ENCODE measurements around the gene BTLA. TPM values are rescaled to one million over a fixed set of nuclear protein-coding genes. Genes with fewer than 3 reads are reported as not detected.
"Not testable (repeated sequence)": the region's sequence is repeated elsewhere in the genome, so short reads cannot be mapped to it uniquely, and the experiment has no call there.

BTLA gene
- total RNA-seq, 2 donors from 2014 or later: 0.21 to 1.4 TPM

GRCh38 chr3:112477891-112478290 is 21.4 kb downstream of the BTLA start:
- no peak for DNase-seq (ENCODE audit: low spot score)
- Mint-ChIP-seq H3K4me3 (no peak overlapping the region), H3K36me3 (no peaks in the 10 kb centered on the region), H3K27me3 (peaks cover 2 to 7% of the 10 kb centered on the region in 2 donors), H3K9me3 (no peaks in the 10 kb centered on the region), H3K27ac (no peak overlapping the region), H3K4me1 (ENCODE audit: low read depth in 2 of 2) (peaks cover 12 to 17% of the 10 kb centered on the region in 2 donors)
- no peak for ATAC-seq

- Mint-ChIP-seq H3K9me3 (no peaks in the 10 kb centered on the region), H3K36me3 (no peaks in the 10 kb centered on the region), H3K4me1 (ENCODE audit: low read depth in 2 of 2) (peaks cover 18 to 19% of the 10 kb centered on the region in 2 donors), H3K27ac (no peak overlapping the region), H3K4me3 (no peak overlapping the region), H3K27me3 (peaks cover 2 to 7% of the 10 kb centered on the region in 2 donors)
- DNase-seq (ENCODE audit: low spot score) (no peak), ATAC-seq (no peak)
Observed at GRCh38 chr3:112476346-112476745, 22.9 kb downstream of the BTLA start.

DNA sequence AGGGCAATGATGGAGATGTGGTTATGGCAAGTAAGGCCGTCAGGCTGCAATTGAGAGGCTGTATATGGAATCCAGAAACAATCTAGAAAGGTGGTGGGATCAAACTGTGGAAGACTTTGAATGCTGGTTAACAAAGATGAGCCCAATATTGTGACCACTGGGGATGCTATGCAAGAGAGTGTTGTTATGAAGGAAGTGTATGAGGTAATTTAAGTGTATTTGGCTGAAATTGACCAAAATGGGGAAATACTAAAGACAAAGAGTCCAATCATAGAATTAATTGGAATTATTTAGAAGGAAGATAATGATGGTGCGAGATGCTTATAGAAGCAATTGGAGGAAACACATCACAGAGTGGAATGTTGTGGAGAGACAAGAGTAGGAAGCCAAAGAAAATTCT is 24.5 kb downstream of the BTLA start:
- H3K4me3 Mint-ChIP-seq: no peak overlapping the region
- peaks cover 19 to 20% of the 10 kb centered on the region in 2 donors for H3K4me1 Mint-ChIP-seq (ENCODE audit: low read depth in 2 of 2)
- ATAC-seq: no peak
- H3K36me3 Mint-ChIP-seq: no peaks in the 10 kb centered on the region
- H3K27ac Mint-ChIP-seq: no peak overlapping the region
- peaks cover 0 to 7% of the 10 kb centered on the region in 2 donors for H3K27me3 Mint-ChIP-seq
- H3K9me3 Mint-ChIP-seq: no peaks in the 10 kb centered on the region
- DNase-seq (ENCODE audit: low spot score): no peak

- Mint-ChIP-seq H3K4me1 (ENCODE audit: low read depth in 2 of 2) (peaks cover 19 to 24% of the 10 kb centered on the region in 2 donors), H3K27ac (no peak overlapping the region), H3K4me3 (no peak overlapping the region)
Observed at GRCh38 chr3:112472691-112473090, 26.6 kb downstream of the BTLA start.

GRCh38 chr3:112471596-112472325 is 27.5 kb downstream of the BTLA start:
- H3K27me3 Mint-ChIP-seq: no peaks in the 10 kb centered on the region
- H3K4me3 Mint-ChIP-seq: peak overlapping the region; percentile 21
- H3K36me3 Mint-ChIP-seq: no peaks in the 10 kb centered on the region
- DNase-seq (ENCODE audit: low spot score) (no peak), ATAC-seq (peak in 1 of 2 donors; percentile 43)
- H3K27ac Mint-ChIP-seq: no peak overlapping the region
- no peaks in the 10 kb centered on the region for H3K9me3 Mint-ChIP-seq
- H3K4me1 Mint-ChIP-seq (ENCODE audit: low read depth in 2 of 2): peaks cover 19 to 27% of the 10 kb centered on the region in 2 donors

More at GRCh38 chr3:112472691-112473090, 26.6 kb downstream of the BTLA start:
- no peaks in the 10 kb centered on the region for H3K36me3 Mint-ChIP-seq
- H3K9me3 Mint-ChIP-seq: no peaks in the 10 kb centered on the region
- ATAC-seq (no peak), DNase-seq (ENCODE audit: low spot score) (no peak)
- no peaks in the 10 kb centered on the region for H3K27me3 Mint-ChIP-seq

- ATAC-seq: no peak
- Mint-ChIP-seq H3K9me3 (no peaks in the 10 kb centered on the region), H3K4me3 (no peak overlapping the region), H3K4me1 (ENCODE audit: low read depth in 2 of 2) (peaks cover 19 to 27% of the 10 kb centered on the region in 2 donors), H3K27me3 (no peaks in the 10 kb centered on the region), H3K36me3 (no peaks in the 10 kb centered on the region), H3K27ac (no peak overlapping the region)
- no peak for DNase-seq (ENCODE audit: low spot score)
Observed at GRCh38 chr3:112470788-112471187, 28.5 kb downstream of the BTLA start.

DNA sequence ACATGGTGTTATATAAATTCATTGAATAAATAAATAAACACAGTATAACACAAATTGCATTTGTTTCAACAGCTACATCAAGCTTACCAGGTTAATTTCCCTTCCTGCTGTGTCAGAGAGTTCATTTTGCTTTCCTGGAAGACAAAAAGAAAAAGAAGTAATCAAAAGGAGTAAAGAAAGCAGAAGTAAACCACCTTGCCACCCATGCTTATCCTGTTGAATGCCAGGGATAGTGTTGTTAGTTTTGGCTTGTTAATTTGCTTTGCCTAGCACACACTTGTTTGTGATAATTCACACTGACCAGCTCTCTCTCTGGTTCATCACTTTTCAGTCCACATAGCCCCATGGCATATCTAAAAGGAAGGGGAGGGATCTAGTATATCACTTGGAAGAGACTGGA is 29.6 kb downstream of the BTLA start:
- ATAC-seq (no peak), DNase-seq (ENCODE audit: low spot score) (no peak)
- no peak overlapping the region for H3K4me3 Mint-ChIP-seq
- no peaks in the 10 kb centered on the region for H3K9me3 Mint-ChIP-seq
- no peak overlapping the region for H3K27ac Mint-ChIP-seq
- H3K36me3 Mint-ChIP-seq: no peaks in the 10 kb centered on the region
- H3K4me1 Mint-ChIP-seq (ENCODE audit: low read depth in 2 of 2): peaks cover 26 to 31% of the 10 kb centered on the region in 2 donors
- H3K27me3 Mint-ChIP-seq: no peaks in the 10 kb centered on the region

- no peaks in the 10 kb centered on the region for H3K27me3 Mint-ChIP-seq
- H3K9me3 Mint-ChIP-seq: no peaks in the 10 kb centered on the region
- peaks cover 33 to 38% of the 10 kb centered on the region in 2 donors for H3K4me1 Mint-ChIP-seq (ENCODE audit: low read depth in 2 of 2)
- H3K27ac Mint-ChIP-seq: no peak overlapping the region
- ATAC-seq (no peak), DNase-seq (ENCODE audit: low spot score) (no peak)
- H3K36me3 Mint-ChIP-seq: no peaks in the 10 kb centered on the region
- no peak overlapping the region for H3K4me3 Mint-ChIP-seq
Observed at GRCh38 chr3:112467539-112467938, 31.7 kb downstream of the BTLA start.

DNA sequence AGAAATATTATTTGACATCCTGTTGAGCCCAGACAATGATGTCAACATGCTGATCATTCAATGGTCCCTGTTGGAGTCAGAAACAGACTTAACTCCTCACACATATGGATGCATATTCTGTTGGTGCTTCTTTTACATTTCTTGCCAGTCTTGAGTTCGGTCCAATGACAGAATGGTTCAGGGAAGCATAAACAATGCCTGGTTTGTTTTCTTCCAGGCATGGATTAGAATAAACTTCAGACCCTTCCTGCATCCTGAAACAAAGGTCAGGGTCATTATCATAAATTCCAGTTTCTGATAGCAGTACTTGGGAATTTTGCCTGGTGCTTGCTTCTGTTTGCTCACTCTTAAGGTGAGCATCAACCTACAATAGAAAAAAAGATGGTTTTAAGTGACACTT is 33.3 kb downstream of the BTLA start:
- no peak overlapping the region for H3K4me3 Mint-ChIP-seq
- DNase-seq (ENCODE audit: low spot score) (no peak), ATAC-seq (no peak)
- H3K4me1 Mint-ChIP-seq (ENCODE audit: low read depth in 2 of 2): peaks cover 35 to 36% of the 10 kb centered on the region in 2 donors
- no peak overlapping the region for H3K27ac Mint-ChIP-seq
- no peaks in the 10 kb centered on the region for H3K9me3 Mint-ChIP-seq
- H3K36me3 Mint-ChIP-seq: no peaks in the 10 kb centered on the region
- no peaks in the 10 kb centered on the region for H3K27me3 Mint-ChIP-seq

DNA sequence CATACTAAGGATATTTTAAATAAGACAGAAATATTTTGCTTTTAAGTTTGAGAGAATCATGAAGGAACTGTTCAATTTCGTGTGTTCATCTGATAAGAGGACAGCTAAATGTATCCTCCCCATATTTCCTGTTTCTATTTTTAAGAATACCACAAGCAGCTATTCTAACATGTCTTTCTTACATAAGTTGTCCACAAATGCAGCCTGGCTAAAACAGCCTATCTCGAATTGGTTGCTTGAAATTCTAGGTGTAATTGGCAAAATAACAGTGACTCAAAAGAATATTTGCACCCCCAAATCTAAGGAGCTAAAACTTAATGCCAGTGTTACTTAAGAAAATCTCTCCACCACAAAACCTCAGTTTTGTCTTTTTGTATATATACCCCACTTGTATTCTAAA is 35.0 kb downstream of the BTLA start:
- Mint-ChIP-seq H3K27me3 (no peaks in the 10 kb centered on the region), H3K4me1 (ENCODE audit: low read depth in 2 of 2) (peaks cover 46 to 53% of the 10 kb centered on the region in 2 donors), H3K4me3 (peak overlapping the region; percentile 46), H3K36me3 (no peaks in the 10 kb centered on the region), H3K27ac (peak overlapping the region; percentile 51 to 58), H3K9me3 (no peaks in the 10 kb centered on the region)
- DNase-seq (ENCODE audit: low spot score): no peak
- peak in 1 of 2 donors; percentile 50 for ATAC-seq

GRCh38 chr3:112463250-112463649 is 36.0 kb downstream of the BTLA start:
- peak; percentile 48 to 60 for ATAC-seq
- no peaks in the 10 kb centered on the region for H3K9me3 Mint-ChIP-seq
- H3K36me3 Mint-ChIP-seq: no peaks in the 10 kb centered on the region
- no peak for DNase-seq (ENCODE audit: low spot score)
- no peaks in the 10 kb centered on the region for H3K27me3 Mint-ChIP-seq
- peak overlapping the region; percentile 57 for H3K4me3 Mint-ChIP-seq
- H3K4me1 Mint-ChIP-seq (ENCODE audit: low read depth in 2 of 2): peaks cover 47 to 57% of the 10 kb centered on the region in 2 donors
- H3K27ac Mint-ChIP-seq: no peak overlapping the region

- not testable (repeated sequence) for H3K27ac Mint-ChIP-seq; H3K36me3 Mint-ChIP-seq; DNase-seq (ENCODE audit: low spot score); H3K9me3 Mint-ChIP-seq; ATAC-seq; H3K27me3 Mint-ChIP-seq
- Mint-ChIP-seq H3K4me3 (peak overlapping the region; percentile 21), H3K4me1 (ENCODE audit: low read depth in 2 of 2) (peaks cover 44 to 61% of the 10 kb centered on the region in 2 donors)
Observed at GRCh38 chr3:112461787-112462186, 37.5 kb downstream of the BTLA start.

GRCh38 chr3:112460519-112461195 is 38.6 kb downstream of the BTLA start:
- H3K9me3 Mint-ChIP-seq: no peaks in the 10 kb centered on the region
- H3K4me1 Mint-ChIP-seq (ENCODE audit: low read depth in 2 of 2): peaks cover 44 to 61% of the 10 kb centered on the region in 2 donors
- ATAC-seq (no peak), DNase-seq (ENCODE audit: low spot score) (no peak)
- H3K27ac Mint-ChIP-seq: peak overlapping the region; percentile 41 to 64
- peak overlapping the region; percentile 70 for H3K4me3 Mint-ChIP-seq
- H3K27me3 Mint-ChIP-seq: no peaks in the 10 kb centered on the region
- H3K36me3 Mint-ChIP-seq: no peaks in the 10 kb centered on the region

DNA sequence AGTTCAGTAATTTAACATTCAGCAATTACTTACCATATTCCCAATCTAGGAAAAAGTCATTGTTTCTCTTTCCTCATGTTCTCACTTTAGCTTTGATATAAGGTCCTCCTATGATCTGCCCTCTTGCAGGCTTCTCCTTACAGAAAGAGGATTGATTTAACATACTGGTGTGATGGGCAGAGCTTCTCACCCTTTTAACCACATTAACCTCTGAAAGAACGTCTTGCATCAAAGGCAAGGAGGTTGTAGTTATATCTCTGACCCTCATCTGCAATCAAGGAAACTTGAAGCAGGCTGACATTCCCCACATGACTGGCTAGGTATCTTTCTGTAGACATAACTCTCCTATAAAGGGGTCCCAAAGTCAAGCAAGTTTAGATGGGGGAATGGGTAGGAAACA is 39.5 kb downstream of the BTLA start:
- Mint-ChIP-seq H3K4me1 (ENCODE audit: low read depth in 2 of 2) (peaks cover 39 to 53% of the 10 kb centered on the region in 2 donors), H3K27ac (peak overlapping the region; percentile 32 to 64), H3K36me3 (no peaks in the 10 kb centered on the region), H3K9me3 (no peaks in the 10 kb centered on the region), H3K27me3 (no peaks in the 10 kb centered on the region), H3K4me3 (peak overlapping the region; percentile 70)
- DNase-seq (ENCODE audit: low spot score) (no peak), ATAC-seq (peak; percentile 78 to 79)
